Esophagus (tissue), 2 donors: ENCODE results near the gene SESN3. TPM values are rescaled to one million over a fixed set of nuclear protein-coding genes. Genes with fewer than 3 reads are reported as not detected.
"Not testable (repeated sequence)": the region's sequence is repeated elsewhere in the genome, so short reads cannot be mapped to it uniquely, and the experiment has no call there.

Experiments used
- H3K27ac ChIP-seq, 2 donors: one replicate each; pipeline ENCODE4 v1.5.1; 2013; ENCODE audit warnings: low read depth in 2 of 2, mild to moderate bottlenecking in 2 of 2, inconsistent platforms in 1 of 2, low read length in 1 of 2, moderate library complexity in 1 of 2
- H3K27me3 ChIP-seq, 2 donors: one replicate each; pipeline ENCODE4 v1.6.1; 2013; ENCODE audit warnings: low read length in 2 of 2, control low read depth in 1 of 2, mild to moderate bottlenecking in 1 of 2; ENCODE audit not compliant: insufficient read depth in 2 of 2, control insufficient read depth in 1 of 2
- H3K36me3 ChIP-seq, 2 donors: one replicate each; pipeline ENCODE4 v1.6.1; 2013; ENCODE audit warnings: low read length in 1 of 2; ENCODE audit not compliant: control insufficient read depth in 2 of 2, insufficient read depth in 2 of 2
- H3K4me1 ChIP-seq, 2 donors: one replicate each; pipeline ENCODE4 v1.6.1; 2013; ENCODE audit warnings: low read length in 1 of 2; ENCODE audit not compliant: control insufficient read depth in 2 of 2, insufficient read depth in 2 of 2
- H3K4me3 ChIP-seq, 2 donors: one replicate each; pipeline ENCODE4 v1.5.1; 2013; ENCODE audit warnings: low read length in 2 of 2, mild to moderate bottlenecking in 2 of 2, low read depth in 1 of 2, moderate library complexity in 1 of 2
- H3K9me3 ChIP-seq, 2 donors: one replicate each; pipeline ENCODE4 v1.6.1; 2013; ENCODE audit warnings: mild to moderate bottlenecking in 2 of 2, low read depth in 1 of 2, low read length in 1 of 2, moderate library complexity in 1 of 2; ENCODE audit not compliant: control insufficient read depth in 2 of 2, insufficient read depth in 1 of 2
- WGBS, 2 donors: extraction: QIAGEN DNeasy Blood & Tissue Kit; methylation state at CpG; one replicate each; pipeline ENCODE4 v1.1.7; 2013; 5-methylcytosine and 5-hydroxymethylcytosine counted together
- polyA plus RNA-seq, 2 donors: library from polyadenylated mRNA; stranded (reverse); fragments of 200-250 nt; gene quantifications; one replicate each; pipeline ENCODE4 v1.2.3, GENCODE V29; 2013
- donor health status: healthy with polysubstance abuse.
- donor health status: Bipolar disorder and iron deficiency.

The SESN3 gene
- polyA plus RNA-seq, 2 donors, result 3.7 TPM

- 49 to 56% methylated on average over 1 of the region's 1 CpG for WGBS, 2 donors
Measured at GRCh38 chr11:95252586-95252985, 21.6 kb upstream of the SESN3 start.

GRCh38 chr11:95251896-95252295, 20.9 kb upstream of the SESN3 start:
- not testable (repeated sequence) for H3K27me3 ChIP-seq, H3K9me3 ChIP-seq, H3K4me3 ChIP-seq, H3K36me3 ChIP-seq, H3K27ac ChIP-seq, H3K4me1 ChIP-seq
- WGBS, 2 donors, result 93% methylated on average over 6 of the region's 6 CpGs

More at GRCh38 chr11:95252586-95252985, 21.6 kb upstream of the SESN3 start:
- no peak overlapping the region for H3K27ac ChIP-seq
- H3K4me1 ChIP-seq, result no peaks in the 10 kb centered on the region
- no peaks in the 10 kb centered on the region for H3K9me3 ChIP-seq
- H3K27me3 ChIP-seq, result no peaks in the 10 kb centered on the region
- H3K36me3 ChIP-seq, result no peaks in the 10 kb centered on the region
- no peak overlapping the region for H3K4me3 ChIP-seq

GRCh38 chr11:95248666-95249467, 17.9 kb upstream of the SESN3 start:
- 68 to 81% methylated on average over 4 of the region's 4 CpGs for WGBS, 2 donors
- Histone ChIP-seq H3K27me3 (no peaks in the 10 kb centered on the region), H3K36me3 (no peaks in the 10 kb centered on the region), H3K9me3 (no peaks in the 10 kb centered on the region), H3K4me1 (no peaks in the 10 kb centered on the region), H3K4me3 (no peak overlapping the region), H3K27ac (no peak overlapping the region)

GRCh38 chr11:95247883-95248282, 16.9 kb upstream of the SESN3 start:
- Histone ChIP-seq H3K4me3 (no peak overlapping the region), H3K27ac (no peak overlapping the region), H3K27me3 (no peaks in the 10 kb centered on the region), H3K9me3 (no peaks in the 10 kb centered on the region), H3K4me1 (no peaks in the 10 kb centered on the region), H3K36me3 (no peaks in the 10 kb centered on the region)
- WGBS, 2 donors, result 89 to 95% methylated on average over 3 of the region's 3 CpGs

DNA sequence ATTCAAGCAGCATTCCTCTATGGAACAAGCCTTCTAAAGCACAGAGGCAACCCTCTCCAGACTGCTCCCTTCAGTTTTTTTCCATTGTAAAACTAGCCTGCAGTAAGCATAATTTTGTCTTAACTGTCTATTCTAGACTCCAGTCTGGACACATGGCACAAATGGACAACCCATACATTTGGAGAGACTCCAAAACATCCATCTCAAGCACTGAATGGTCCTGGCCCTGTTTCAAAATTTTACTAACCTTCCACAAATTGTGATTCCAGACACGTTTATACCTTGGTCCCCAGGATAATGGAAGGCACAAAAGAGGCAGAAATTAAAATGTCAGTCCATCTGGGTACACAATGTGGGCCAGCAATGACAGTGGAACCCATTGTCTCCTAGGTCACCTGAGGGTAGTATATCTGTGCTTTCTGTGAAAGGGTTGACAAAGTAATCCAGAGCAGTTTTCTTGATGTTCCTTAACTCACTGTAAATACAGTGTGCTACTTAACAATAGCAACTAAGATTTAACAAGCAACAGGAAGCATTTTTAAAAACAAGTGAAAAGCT, 16.2 kb upstream of the SESN3 start:
- H3K4me1 ChIP-seq, result no peaks in the 10 kb centered on the region
- H3K9me3 ChIP-seq, result no peaks in the 10 kb centered on the region
- H3K27ac ChIP-seq, result no peak overlapping the region
- H3K36me3 ChIP-seq, result no peaks in the 10 kb centered on the region
- H3K27me3 ChIP-seq, result no peaks in the 10 kb centered on the region
- no peak overlapping the region for H3K4me3 ChIP-seq
- 59 to 69% methylated on average over 1 of the region's 1 CpG for WGBS, 2 donors

DNA sequence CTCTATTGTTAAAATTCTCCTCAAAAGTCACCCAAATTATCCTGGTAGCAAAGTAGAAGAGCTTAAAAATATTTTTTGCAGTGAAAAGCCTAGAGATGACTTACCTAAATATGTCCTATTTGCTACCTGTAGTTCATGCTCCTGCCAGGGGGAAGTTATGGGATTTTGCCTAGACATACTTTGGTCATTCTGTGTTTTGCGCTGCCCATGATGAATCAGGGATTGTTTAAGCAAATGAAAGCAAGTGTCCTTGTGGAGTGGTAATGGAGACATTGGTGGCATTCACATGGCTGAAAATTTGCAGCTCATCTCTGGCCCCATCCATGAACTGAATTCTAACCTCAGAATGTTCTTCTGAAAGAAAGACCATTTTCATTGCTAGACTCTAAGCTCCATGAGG, 14.6 kb upstream of the SESN3 start:
- no peaks in the 10 kb centered on the region for H3K9me3 ChIP-seq
- H3K4me1 ChIP-seq, result no peaks in the 10 kb centered on the region
- 88 to 93% methylated on average over 1 of the region's 1 CpG for WGBS, 2 donors
- H3K36me3 ChIP-seq, result no peaks in the 10 kb centered on the region
- peak overlapping the region; percentile 34 to 57 for H3K27ac ChIP-seq
- H3K4me3 ChIP-seq, result no peak overlapping the region
- H3K27me3 ChIP-seq, result no peaks in the 10 kb centered on the region

DNA sequence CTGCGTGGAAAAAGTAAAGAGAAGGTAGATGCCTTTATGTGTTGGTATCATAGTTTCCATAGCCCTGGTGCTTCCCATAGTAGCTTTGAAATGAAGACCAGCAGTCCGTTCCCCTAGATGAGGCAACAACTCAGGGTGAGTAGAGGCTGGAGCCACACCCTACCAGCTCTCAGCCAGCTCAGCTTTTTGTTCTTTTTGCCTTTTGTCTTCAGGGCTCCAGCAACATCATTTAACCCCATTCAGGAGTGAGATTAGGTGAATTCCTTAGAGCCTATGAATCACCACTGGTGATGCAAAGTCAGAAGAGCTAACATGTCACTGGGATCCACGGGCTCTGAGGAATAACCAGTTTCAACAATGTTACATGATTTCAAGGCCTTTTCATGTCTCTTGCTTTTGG, 14.0 kb upstream of the SESN3 start:
- H3K9me3 ChIP-seq, result no peaks in the 10 kb centered on the region
- H3K36me3 ChIP-seq, result no peaks in the 10 kb centered on the region
- no peaks in the 10 kb centered on the region for H3K27me3 ChIP-seq
- 31 to 44% methylated on average over 3 of the region's 3 CpGs for WGBS, 2 donors
- peak overlapping the region in 1 of 2 donors; percentile 34 for H3K27ac ChIP-seq
- no peaks in the 10 kb centered on the region for H3K4me1 ChIP-seq
- no peak overlapping the region for H3K4me3 ChIP-seq

GRCh38 chr11:95243673-95244072, 12.7 kb upstream of the SESN3 start:
- H3K4me3 ChIP-seq, result no peak overlapping the region
- no peaks in the 10 kb centered on the region for H3K4me1 ChIP-seq
- no peaks in the 10 kb centered on the region for H3K36me3 ChIP-seq
- WGBS, 2 donors, result 61 to 78% methylated on average over 2 of the region's 2 CpGs
- H3K27ac ChIP-seq, result no peak overlapping the region
- no peaks in the 10 kb centered on the region for H3K27me3 ChIP-seq
- no peaks in the 10 kb centered on the region for H3K9me3 ChIP-seq

GRCh38 chr11:95242845-95243605, 12.0 kb upstream of the SESN3 start:
- 87 to 91% methylated on average over 6 of the region's 6 CpGs for WGBS, 2 donors

More at GRCh38 chr11:95242845-95243605, 12.0 kb upstream of the SESN3 start:
- Histone ChIP-seq H3K4me3 (no peak overlapping the region), H3K36me3 (no peaks in the 10 kb centered on the region), H3K4me1 (no peaks in the 10 kb centered on the region), H3K27ac (no peak overlapping the region), H3K9me3 (no peaks in the 10 kb centered on the region), H3K27me3 (no peaks in the 10 kb centered on the region)
